GM21423 (cell line): ENCODE results near the gene MAD2L1BP.
A peak's percentile ranks its signal among the peaks of the same experiment; 100 is the strongest.

Experiments
- ATAC-seq: cut with Tn5 transposase; IDR thresholded peaks from one replicate; pipeline ENCODE4 v1.9.1; 2021; ENCODE audit warnings: mild to moderate bottlenecking, moderate library complexity; ENCODE audit not compliant: unreplicated experiment

MAD2L1BP gene

GRCh38 chr6:43665376-43665775 is 29.7 kb downstream of the MAD2L1BP start:
- no peak for ATAC-seq

- ATAC-seq, result no peak
Measured at GRCh38 chr6:43666196-43666920, 30.7 kb downstream of the MAD2L1BP start.

- peak; percentile 38 for ATAC-seq
Measured at GRCh38 chr6:43667245-43668150, 31.9 kb downstream of the MAD2L1BP start.

- ATAC-seq, result peak; percentile 48
Measured at GRCh38 chr6:43668151-43669028, 32.8 kb downstream of the MAD2L1BP start.

GRCh38 chr6:43669050-43669921 is 33.6 kb downstream of the MAD2L1BP start:
- ATAC-seq, result no peak

GRCh38 chr6:43669922-43670622 is 34.4 kb downstream of the MAD2L1BP start:
- ATAC-seq, result no peak

- no peak for ATAC-seq
Measured at GRCh38 chr6:43670623-43670986, 35.0 kb downstream of the MAD2L1BP start.

GRCh38 chr6:43671011-43671800 is 35.6 kb downstream of the MAD2L1BP start:
- no peak for ATAC-seq

GRCh38 chr6:43671801-43672690 is 36.4 kb downstream of the MAD2L1BP start:
- no peak for ATAC-seq

GRCh38 chr6:43673444-43674084 is 37.9 kb downstream of the MAD2L1BP start:
- ATAC-seq, result no peak

- no peak for ATAC-seq
Measured at GRCh38 chr6:43674291-43674690, 38.7 kb downstream of the MAD2L1BP start.

- ATAC-seq, result no peak
Measured at GRCh38 chr6:43674921-43675320, 39.3 kb downstream of the MAD2L1BP start.

GRCh38 chr6:43676962-43677606 is 41.4 kb downstream of the MAD2L1BP start:
- no peak for ATAC-seq

GRCh38 chr6:43677759-43678158 is 42.1 kb downstream of the MAD2L1BP start:
- ATAC-seq, result no peak

- ATAC-seq, result no peak
Measured at GRCh38 chr6:43678341-43678740, 42.7 kb downstream of the MAD2L1BP start.

- no peak for ATAC-seq
Measured at GRCh38 chr6:43679057-43679456, 43.4 kb downstream of the MAD2L1BP start.
